ENCODE results near the gene SPNS1. TPM values are rescaled to one million over a fixed set of nuclear protein-coding genes. Genes with fewer than 3 reads are reported as not detected.

The SPNS1 gene
- total RNA-seq, 2 donors from 2014 or later, result 21.1 to 23.6 TPM

DNA sequence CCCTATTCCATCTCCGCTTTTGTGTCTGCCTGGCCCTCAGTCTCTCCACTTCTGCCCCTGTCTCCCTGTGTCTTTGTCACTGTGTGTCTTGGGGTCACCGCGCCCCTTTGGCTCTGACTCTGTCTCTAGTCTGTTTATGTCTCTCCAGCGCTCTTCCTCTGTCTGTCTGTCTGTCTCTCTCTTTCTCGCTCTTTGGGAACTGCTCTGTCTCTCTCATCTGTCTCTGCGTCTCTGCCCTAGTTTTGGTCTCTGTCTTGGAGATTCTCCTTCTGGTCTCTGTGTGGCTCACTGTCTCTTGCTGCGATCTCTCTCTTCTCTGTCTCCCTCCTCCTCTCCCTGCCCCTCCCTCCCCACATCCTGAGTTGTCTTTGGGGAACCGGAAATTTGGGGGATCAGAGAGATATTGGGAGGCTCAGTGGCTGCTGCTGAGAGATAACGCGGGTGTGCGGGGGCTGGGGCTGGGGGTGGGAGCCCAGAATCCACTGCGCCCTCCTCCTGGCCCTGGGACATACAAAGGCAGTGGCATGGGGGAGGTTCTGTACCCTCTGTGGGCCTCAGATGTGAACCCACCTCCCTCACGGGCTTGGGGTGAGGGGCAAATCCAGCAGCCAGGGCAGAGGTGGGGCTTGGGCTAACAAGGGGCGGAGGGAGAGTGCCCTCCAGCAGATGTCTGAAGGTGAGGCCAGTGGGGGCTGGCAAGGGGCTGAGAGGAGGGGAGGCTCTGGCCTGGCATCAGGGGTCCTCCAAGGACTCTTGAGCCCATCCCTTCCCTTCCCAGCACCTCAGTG, 34.7 kb downstream of the SPNS1 start:
- ATAC-seq (replicated peaks in 1 of 2) (peak in 1 of 2 donors; percentile 5), DNase-seq (peak in 1 of 2 donors; percentile 39)
- Mint-ChIP-seq H3K27ac (peak overlapping the region; percentile 63), H3K27me3 (ENCODE audit: low read depth) (no peaks in the 10 kb centered on the region), H3K4me1 (ENCODE audit: low read depth) (peaks cover 86% of the 10 kb centered on the region), H3K9me3 (peaks cover 3 to 6% of the 10 kb centered on the region in 2 donors), H3K36me3 (ENCODE audit: insufficient read depth in 2 of 2) (peaks cover 0 to 3% of the 10 kb centered on the region in 2 donors), H3K4me3 (peak overlapping the region; percentile 69 to 82)

DNA sequence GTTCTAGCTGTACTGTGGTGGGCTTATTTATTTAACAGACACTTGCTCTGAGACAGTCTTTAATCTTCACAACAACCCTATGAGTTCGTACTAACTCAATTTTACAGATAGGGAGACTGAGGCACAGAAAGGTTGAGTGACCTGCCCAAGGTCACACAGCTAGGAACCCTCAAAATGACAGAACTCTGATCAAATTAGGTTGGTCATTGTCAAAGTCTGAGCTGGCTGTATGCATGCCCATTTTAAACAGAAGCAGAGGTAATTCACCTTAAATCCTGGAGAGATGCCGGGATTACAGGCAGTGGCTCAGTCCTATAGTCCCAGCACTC, 35.2 kb downstream of the SPNS1 start:
- peaks cover 4 to 7% of the 10 kb centered on the region in 2 donors for H3K9me3 Mint-ChIP-seq
- peaks cover 86% of the 10 kb centered on the region for H3K4me1 Mint-ChIP-seq (ENCODE audit: low read depth)
- no peaks in the 10 kb centered on the region for H3K27me3 Mint-ChIP-seq (ENCODE audit: low read depth)
- peaks cover 3 to 7% of the 10 kb centered on the region in 2 donors for H3K36me3 Mint-ChIP-seq (ENCODE audit: insufficient read depth in 2 of 2)
- ATAC-seq (replicated peaks in 1 of 2), result no peak
- DNase-seq, result no peak
- no peak overlapping the region for H3K27ac Mint-ChIP-seq
- H3K4me3 Mint-ChIP-seq, result peak overlapping the region in 1 of 2 donors; percentile 82

DNA sequence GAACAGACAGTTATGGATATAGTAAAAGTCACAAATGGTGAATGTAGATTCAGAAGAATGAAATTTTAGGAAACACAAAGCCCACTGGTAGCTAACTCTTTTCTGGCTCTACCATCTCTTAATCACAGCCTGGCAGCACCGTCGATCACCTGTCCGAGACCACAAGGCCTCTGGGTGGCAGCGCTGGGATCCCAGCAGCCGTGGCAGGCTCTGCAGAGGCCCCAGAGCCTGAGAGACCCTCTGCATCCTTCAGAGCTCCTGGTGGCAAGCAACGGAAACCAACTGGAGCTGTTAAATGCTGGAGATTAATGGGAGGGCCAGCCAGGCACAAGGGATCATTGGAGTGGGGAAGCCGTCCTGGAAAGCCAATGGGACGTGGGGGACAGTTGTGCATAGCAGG, 36.5 kb downstream of the SPNS1 start:
- ATAC-seq (replicated peaks in 1 of 2), result no peak

DNA sequence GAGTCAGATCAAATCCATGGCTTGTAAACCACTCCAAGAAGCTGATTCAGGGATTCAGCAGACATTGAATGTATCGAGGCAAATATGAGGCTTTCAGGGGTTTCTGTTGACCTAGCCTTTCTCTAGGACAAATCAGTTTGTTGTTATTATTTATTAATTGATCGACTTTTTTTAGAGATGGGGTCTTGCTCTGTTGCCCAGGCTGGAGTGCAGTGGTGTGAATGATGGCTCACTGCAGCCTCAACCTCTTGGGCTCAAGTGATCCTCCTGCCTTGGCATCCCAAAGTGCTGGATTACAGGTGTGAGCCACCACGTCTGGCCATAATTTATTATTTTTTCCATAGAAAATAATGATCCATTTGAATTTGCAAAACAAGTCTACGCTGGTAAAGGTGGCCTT, 37.3 kb downstream of the SPNS1 start:
- no peak for DNase-seq
- no peak overlapping the region for H3K4me3 Mint-ChIP-seq
- peaks cover 3 to 6% of the 10 kb centered on the region in 2 donors for H3K36me3 Mint-ChIP-seq (ENCODE audit: insufficient read depth in 2 of 2)
- no peak overlapping the region for H3K27ac Mint-ChIP-seq
- no peak for ATAC-seq (replicated peaks in 1 of 2)
- no peaks in the 10 kb centered on the region for H3K27me3 Mint-ChIP-seq (ENCODE audit: low read depth)
- H3K4me1 Mint-ChIP-seq (ENCODE audit: low read depth), result peaks cover 88% of the 10 kb centered on the region
- peaks cover 2 to 4% of the 10 kb centered on the region in 2 donors for H3K9me3 Mint-ChIP-seq

More for the DNA sequence above, 36.5 kb downstream of the SPNS1 start:
- Mint-ChIP-seq H3K27me3 (ENCODE audit: low read depth) (no peaks in the 10 kb centered on the region), H3K9me3 (peaks cover 2 to 4% of the 10 kb centered on the region in 2 donors), H3K4me3 (no peak overlapping the region), H3K4me1 (ENCODE audit: low read depth) (peaks cover 84% of the 10 kb centered on the region), H3K27ac (no peak overlapping the region), H3K36me3 (ENCODE audit: insufficient read depth in 2 of 2) (peaks cover 3 to 6% of the 10 kb centered on the region in 2 donors)
- DNase-seq, result no peak

DNA sequence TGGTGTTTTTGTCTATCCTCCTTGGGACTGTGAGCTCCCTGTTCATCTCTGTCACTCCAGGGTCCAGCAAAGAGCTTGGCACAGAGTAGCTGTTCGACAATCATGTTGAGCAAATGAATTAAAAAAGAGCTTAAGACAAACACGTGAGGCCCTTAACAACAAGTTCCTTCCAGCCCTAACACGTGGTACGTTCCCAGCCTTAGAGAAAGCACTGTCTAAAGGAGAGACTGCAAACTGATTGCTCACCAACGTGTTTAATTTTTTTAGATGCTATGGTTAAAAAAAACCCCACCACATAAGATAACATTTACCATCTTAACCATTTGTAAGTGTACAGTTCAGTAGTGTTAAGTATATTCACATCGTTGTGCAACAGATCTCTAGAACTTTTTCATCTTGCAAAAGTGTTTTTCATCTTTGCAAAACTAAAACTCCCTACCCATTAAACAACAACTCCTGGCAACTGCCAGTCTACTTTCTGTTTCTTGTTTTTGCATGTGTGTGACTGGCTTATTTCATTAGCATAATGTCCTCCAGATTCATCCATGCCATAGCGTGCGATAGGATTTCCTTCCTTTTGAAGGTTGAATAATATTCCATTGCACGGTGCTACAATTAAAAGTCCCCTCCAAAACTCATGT, 38.5 kb downstream of the SPNS1 start:
- peak overlapping the region; percentile 53 to 58 for H3K4me3 Mint-ChIP-seq
- H3K9me3 Mint-ChIP-seq, result peaks cover 2 to 4% of the 10 kb centered on the region in 2 donors
- no peaks in the 10 kb centered on the region for H3K27me3 Mint-ChIP-seq (ENCODE audit: low read depth)

DNA sequence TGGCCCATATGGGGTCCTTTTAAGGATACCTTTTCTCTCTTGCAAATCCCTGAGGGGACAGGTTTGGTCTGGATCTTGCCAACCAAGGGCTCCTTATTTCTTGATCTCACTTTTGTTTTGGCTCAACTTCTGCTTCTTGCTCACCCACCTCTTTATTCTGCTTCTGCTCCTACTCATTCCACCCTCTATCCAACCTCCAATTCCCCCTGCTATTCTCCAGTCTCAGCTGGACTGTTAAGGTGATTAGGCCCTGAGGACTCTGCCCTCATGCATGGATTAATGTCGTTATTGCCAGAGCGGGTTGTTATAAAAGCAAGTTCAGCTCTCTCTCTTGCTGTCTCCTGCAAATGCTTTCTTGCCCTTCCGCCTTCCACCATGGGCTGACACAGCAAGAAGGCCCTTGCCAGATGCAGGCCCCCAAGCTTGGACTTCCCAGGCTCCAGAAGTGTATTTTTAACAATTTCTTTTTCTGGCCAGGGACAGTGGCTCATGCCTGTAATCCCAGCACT, 40.0 kb downstream of the SPNS1 start:
- Mint-ChIP-seq H3K36me3 (ENCODE audit: insufficient read depth in 2 of 2) (peaks cover 3 to 6% of the 10 kb centered on the region in 2 donors), H3K4me1 (ENCODE audit: low read depth) (peaks cover 81% of the 10 kb centered on the region), H3K27me3 (ENCODE audit: low read depth) (no peaks in the 10 kb centered on the region), H3K27ac (no peak overlapping the region), H3K4me3 (peak overlapping the region in 1 of 2 donors; percentile 44), H3K9me3 (peaks cover 2% of the 10 kb centered on the region in 2 donors)
- no peak for DNase-seq
- ATAC-seq (replicated peaks in 1 of 2), result peak in 1 of 2 donors; percentile 12

More for the DNA sequence above, 38.5 kb downstream of the SPNS1 start:
- peaks cover 85% of the 10 kb centered on the region for H3K4me1 Mint-ChIP-seq (ENCODE audit: low read depth)
- peak overlapping the region; percentile 83 for H3K27ac Mint-ChIP-seq
- DNase-seq (peak in 1 of 2 donors; percentile 51), ATAC-seq (replicated peaks in 1 of 2) (peak; percentile 54 to 67)
- peaks cover 3 to 6% of the 10 kb centered on the region in 2 donors for H3K36me3 Mint-ChIP-seq (ENCODE audit: insufficient read depth in 2 of 2)

DNA sequence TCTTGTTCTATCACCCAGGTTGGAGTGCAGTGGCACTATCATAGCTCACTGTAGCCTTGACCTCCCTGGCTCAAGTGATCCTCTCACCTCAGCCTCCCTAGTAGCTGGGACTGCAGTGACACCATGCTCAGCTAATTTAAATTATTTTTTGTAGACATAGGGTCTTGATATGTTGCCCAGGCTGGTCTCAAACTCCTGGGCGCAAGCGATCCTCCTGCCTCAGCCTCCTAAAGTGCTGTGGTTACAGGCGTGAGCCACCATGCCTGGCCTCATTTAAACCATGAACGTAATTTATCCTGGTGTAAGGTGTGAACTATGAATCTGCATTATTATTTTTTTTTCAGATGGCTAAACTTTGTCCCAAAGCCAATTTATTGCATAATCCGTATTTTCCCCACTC, 47.6 kb downstream of the SPNS1 start:
- H3K9me3 Mint-ChIP-seq, result no peaks in the 10 kb centered on the region
- H3K36me3 Mint-ChIP-seq (ENCODE audit: insufficient read depth in 2 of 2), result no peaks in the 10 kb centered on the region
- DNase-seq (no peak), ATAC-seq (replicated peaks in 1 of 2) (no peak)
- peaks cover 89% of the 10 kb centered on the region for H3K4me1 Mint-ChIP-seq (ENCODE audit: low read depth)
- H3K27ac Mint-ChIP-seq, result peak overlapping the region; percentile 11
- no peaks in the 10 kb centered on the region for H3K27me3 Mint-ChIP-seq (ENCODE audit: low read depth)
- H3K4me3 Mint-ChIP-seq, result peak overlapping the region in 1 of 2 donors; percentile 77

DNA sequence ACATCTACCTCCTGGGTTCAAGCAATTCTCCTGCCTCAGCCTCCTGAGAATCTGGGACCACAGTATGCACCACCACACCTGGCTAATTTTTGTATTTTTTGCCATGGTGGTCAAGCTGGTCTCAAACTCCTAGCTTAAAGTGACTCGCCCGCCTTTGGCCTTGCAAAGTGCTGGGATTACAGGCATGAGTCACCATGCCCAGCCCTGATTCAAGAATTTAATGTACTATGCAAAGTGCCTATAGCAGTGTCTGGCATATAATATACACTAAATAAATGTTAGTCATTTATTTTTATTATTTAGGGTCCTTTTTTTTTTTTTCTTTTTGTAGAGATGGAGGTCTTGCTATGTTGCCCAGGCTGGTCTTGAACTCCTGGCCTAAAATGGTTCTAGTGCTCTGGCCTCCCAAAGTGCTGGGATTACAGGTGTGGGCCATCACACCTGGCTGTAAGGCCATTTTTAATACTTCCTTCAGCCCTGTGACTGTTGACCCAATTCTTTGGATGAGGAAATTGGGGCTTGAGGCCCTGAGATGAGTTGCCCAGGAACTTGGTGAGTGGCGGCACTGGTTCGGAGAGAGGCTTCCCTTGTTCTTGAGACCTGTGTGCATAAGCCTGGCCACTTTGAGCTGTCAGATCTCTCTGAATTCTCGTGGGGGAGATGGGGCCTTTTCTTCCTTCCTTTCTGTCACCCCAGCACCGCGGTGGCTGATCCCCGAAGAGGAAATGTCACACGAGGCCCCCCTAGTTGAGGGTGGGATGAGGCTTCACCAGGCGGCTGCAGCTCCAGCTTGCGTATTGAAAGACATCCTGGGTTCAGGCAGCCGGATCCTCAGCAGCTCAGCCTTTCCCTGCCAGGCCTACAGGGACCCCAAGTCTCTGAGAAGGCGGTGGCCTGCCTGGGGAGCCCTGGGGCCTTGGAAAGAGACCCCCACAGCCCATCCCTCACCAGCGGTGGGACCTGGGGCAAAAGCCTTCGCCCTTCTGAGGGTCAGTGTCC, 49.0 kb downstream of the SPNS1 start:
- DNase-seq (no peak), ATAC-seq (replicated peaks in 1 of 2) (no peak)
- peak overlapping the region; percentile 34 for H3K27ac Mint-ChIP-seq
- no peaks in the 10 kb centered on the region for H3K9me3 Mint-ChIP-seq
- peaks cover 84% of the 10 kb centered on the region for H3K4me1 Mint-ChIP-seq (ENCODE audit: low read depth)
- peak overlapping the region; percentile 47 to 61 for H3K4me3 Mint-ChIP-seq
- H3K27me3 Mint-ChIP-seq (ENCODE audit: low read depth), result no peaks in the 10 kb centered on the region
- no peaks in the 10 kb centered on the region for H3K36me3 Mint-ChIP-seq (ENCODE audit: insufficient read depth in 2 of 2)

DNA sequence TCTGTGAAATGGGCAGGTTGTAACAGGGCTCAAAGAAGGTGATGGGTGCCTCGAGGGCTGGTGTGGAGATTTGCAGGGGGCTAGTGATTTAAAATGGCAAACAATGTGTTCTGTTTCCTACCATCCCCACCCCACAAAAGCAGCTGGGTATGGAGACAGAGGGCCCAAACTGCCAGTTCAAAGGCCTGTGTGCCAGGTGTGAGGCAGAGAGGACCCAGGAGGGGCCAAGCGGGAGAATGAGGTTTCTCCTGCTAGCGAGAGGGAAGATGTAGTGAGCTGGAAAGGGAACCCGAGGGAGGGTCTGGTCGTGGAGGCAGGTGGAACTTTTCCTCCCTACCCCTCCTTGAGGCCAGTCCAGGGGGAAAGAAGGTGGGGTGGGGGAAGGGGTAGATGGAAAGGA, 49.7 kb downstream of the SPNS1 start:
- H3K4me3 Mint-ChIP-seq, result peak overlapping the region; percentile 47 to 61
- H3K27ac Mint-ChIP-seq, result peak overlapping the region; percentile 34
- ATAC-seq (replicated peaks in 1 of 2), result no peak
- no peaks in the 10 kb centered on the region for H3K27me3 Mint-ChIP-seq (ENCODE audit: low read depth)
- H3K36me3 Mint-ChIP-seq (ENCODE audit: insufficient read depth in 2 of 2), result no peaks in the 10 kb centered on the region
- no peaks in the 10 kb centered on the region for H3K9me3 Mint-ChIP-seq
- DNase-seq, result no peak
- H3K4me1 Mint-ChIP-seq (ENCODE audit: low read depth), result peaks cover 85% of the 10 kb centered on the region

DNA sequence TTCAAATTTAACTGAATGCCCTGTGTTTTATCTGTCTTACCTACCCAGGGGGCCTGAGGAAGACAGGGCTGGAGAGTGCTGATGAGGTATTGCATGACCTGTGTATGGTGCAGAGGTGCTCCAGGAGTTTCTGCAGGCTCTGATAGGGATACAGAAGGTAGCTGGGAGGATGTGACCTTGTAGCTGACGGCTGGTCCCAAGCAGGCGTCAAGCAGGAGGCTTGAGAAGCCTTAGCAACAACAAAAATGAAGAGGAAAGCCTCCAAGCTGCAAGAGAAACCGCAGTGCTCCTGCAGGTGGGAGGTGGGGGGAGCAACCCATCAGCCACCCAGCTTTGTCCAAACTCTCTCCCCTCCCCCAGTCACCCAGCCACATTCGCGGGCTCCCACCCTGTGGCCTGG, 50.6 kb downstream of the SPNS1 start:
- Mint-ChIP-seq H3K4me3 (peak overlapping the region; percentile 30 to 67), H3K36me3 (ENCODE audit: insufficient read depth in 2 of 2) (no peaks in the 10 kb centered on the region), H3K27me3 (ENCODE audit: low read depth) (no peaks in the 10 kb centered on the region), H3K27ac (no peak overlapping the region), H3K4me1 (ENCODE audit: low read depth) (peaks cover 85% of the 10 kb centered on the region), H3K9me3 (no peaks in the 10 kb centered on the region)
- ATAC-seq (replicated peaks in 1 of 2), result no peak
- peak in 1 of 2 donors; percentile 31 for DNase-seq

DNA sequence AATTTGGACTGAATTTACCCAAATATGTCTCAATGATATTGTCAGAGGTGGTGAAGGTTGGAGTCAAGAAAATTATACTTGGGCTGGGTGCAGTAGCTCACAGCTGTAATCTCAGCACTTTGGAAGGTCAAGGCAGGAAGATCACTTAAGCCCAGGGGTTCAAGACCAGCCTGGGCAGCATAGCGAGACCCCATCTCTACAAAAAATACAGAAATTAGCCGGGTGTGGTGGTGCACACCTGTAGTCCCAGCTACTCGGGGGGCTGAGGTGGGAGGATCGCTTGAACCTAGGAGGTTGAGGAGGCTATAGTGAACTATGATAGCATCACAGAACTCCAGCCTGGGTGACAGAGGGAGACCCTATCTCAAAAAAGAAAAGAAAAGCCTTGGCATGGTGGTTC, 51.2 kb downstream of the SPNS1 start:
- Mint-ChIP-seq H3K27ac (no peak overlapping the region), H3K9me3 (no peaks in the 10 kb centered on the region), H3K4me1 (ENCODE audit: low read depth) (peaks cover 85% of the 10 kb centered on the region), H3K36me3 (ENCODE audit: insufficient read depth in 2 of 2) (no peaks in the 10 kb centered on the region), H3K4me3 (peak overlapping the region in 1 of 2 donors; percentile 67), H3K27me3 (ENCODE audit: low read depth) (no peaks in the 10 kb centered on the region)
- ATAC-seq (replicated peaks in 1 of 2), result no peak
- no peak for DNase-seq

DNA sequence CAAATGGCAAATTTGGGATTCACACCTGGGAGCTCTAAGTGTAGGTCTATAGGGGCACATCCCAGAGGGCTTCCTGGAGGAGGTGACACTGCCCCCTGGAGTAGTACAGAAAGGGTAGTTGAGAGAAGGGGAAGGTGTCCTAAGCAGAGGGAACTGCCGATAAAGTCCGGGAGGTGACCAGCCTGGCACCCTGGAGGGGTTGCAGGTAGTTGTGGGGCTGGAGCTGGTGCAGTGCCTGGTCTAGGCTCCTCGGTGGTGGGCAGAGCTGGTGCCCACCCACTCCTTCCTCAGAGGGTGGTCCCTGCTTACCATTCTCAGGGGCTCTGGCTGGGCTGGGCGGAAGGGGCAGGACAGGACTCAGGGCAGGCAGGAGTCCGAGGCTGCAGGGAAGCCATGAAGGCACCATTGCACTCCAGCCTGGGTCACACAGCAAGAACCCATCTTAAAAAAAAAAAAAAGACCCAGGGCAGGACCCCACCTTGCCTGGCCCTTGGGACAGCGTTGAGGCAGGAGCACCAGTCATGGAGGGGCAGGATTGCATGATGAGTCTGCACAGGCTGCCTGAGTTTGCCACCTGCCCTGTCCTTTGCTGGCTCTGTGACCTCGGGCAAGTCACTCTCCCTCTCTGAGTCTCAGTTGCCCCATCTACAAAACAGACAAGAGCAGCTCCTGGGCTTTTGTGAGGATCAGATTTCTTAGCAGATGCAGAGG, 54.0 kb downstream of the SPNS1 start:
- Mint-ChIP-seq H3K4me1 (ENCODE audit: low read depth) (peaks cover 61% of the 10 kb centered on the region), H3K9me3 (no peaks in the 10 kb centered on the region), H3K36me3 (ENCODE audit: insufficient read depth in 2 of 2) (no peaks in the 10 kb centered on the region), H3K4me3 (peak overlapping the region; percentile 74 to 76), H3K27ac (peak overlapping the region; percentile 55), H3K27me3 (ENCODE audit: low read depth) (no peaks in the 10 kb centered on the region)
- ATAC-seq (replicated peaks in 1 of 2) (peak; percentile 18 to 21), DNase-seq (no peak)
